ENCODE measurements around the gene TRABD2B.

The TRABD2B gene

GRCh38 chr1:47786316-47786715, 210.9 kb downstream of the TRABD2B start:
- intact Hi-C loops (cut with DNase I): no loop called here
- peak in 1 of 10 donors; percentile 72 for DNase-seq

- DNase-seq: peak in 2 of 10 donors; percentile 22 to 53
- intact Hi-C loops (cut with DNase I): no loop called here
Measured at GRCh38 chr1:47785561-47786271, 211.5 kb downstream of the TRABD2B start.

DNA sequence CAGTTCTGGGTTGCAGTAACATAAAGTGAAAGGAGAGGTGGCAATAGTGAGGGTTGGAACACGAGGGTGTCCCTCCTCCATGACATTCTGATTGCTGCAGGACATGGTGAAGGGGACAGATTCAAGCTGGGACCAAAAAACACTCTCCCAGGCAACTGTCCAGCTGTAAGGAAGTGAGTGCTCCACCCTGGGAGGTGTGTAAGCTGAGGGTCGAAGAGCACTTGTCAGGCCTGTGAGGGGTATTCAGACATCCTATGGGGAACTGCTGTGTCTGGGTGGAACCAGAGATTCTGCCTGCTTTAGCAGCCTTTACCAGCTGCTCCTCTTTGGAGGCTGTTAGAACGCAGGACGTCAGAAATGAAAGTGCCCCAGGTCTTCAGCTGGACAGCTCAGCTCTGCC, 212.1 kb downstream of the TRABD2B start:
- intact Hi-C loops (cut with DNase I): no loop called here
- no peak for DNase-seq

DNA sequence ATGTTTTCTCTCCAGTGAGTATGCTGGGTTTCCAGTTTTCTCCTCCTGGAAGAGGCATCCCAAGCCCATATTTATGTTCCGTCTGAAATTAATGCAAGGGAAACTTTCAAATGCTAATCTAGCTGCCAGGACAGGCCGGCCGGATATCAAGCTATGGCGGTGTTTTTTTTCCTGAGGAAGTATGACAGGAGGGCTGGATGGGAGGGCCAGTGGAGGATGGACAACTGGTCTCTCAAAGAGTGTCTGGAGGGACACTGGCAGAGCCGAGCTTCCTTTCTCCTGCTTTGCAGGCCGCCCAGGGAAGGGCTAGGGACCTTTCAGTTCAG, 212.7 kb downstream of the TRABD2B start:
- peak in 1 of 10 donors; percentile 42 for DNase-seq
- intact Hi-C loops (cut with DNase I): no loop called here

GRCh38 chr1:47783638-47784496, 213.3 kb downstream of the TRABD2B start:
- intact Hi-C loops (cut with DNase I): no loop called here
- DNase-seq: peak in 1 of 10 donors; percentile 57

DNA sequence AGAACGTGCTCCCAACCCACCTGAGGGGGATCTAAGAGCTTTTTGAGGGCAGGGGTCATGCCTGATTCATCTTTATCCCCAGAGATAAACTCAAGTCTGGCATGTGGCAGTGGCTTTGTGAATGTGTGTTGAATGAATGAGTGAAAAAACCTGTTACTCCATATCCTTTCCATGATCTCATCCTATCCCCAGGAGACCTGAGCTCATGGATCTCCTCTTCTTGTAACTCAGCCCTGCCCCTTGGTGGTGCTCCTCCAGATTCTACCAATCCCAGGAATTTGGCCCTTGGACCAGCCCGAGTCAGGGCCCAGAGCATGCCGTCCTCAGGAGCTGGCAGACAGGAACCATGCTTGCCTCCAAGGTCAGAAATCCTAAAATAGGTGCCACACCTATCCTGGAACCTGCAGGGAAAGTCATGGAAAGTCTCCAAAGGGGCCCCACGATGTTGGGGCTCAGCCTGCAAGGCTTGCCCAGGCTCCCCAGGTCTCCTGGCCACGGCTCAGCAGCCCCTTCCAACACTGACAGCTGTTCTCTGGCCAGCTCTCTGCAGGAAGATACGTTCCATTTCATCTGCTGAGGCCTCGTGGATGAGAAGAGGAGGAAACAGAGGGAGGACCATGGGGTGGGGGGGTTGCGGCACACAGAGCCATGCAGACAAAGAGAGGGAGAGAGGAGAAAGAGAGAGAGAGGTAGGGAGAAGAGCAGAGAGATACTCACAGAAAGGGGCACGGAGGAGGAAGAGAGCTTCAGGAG, 214.6 kb downstream of the TRABD2B start:
- peak in 1 of 10 donors; percentile 47 for DNase-seq
- intact Hi-C loops (cut with DNase I): no loop called here

GRCh38 chr1:47781171-47781959, 215.8 kb downstream of the TRABD2B start:
- intact Hi-C loops (cut with DNase I): no loop called here
- DNase-seq: peak in 2 of 10 donors; percentile 13 to 85

DNA sequence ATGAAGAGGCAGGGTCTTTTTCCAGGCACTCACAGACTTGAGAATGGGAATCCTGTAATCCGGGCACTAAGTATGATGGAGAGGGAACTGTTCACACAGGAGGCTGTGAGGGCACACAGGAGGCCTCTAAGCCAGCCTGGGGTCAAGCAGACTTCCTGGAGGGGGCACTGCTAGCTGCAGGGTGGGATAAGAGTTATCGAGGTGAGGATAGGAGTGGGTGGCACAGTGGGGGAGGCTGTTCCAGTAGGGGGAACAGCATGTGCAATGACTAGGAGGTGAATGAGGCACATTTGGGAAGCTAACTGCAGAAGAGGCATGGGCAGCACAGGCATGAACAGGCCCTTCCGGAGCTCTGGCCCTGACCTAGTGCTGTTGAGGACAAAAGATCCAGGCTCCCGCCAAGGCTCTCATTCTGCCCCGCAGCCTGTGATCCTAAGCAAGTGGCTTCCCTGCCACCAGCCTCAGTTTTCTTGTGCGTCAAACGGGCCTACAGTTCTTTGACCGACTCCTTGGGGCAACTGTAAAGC, 216.7 kb downstream of the TRABD2B start:
- no peak for DNase-seq
- intact Hi-C loops (cut with DNase I): no loop called here

DNA sequence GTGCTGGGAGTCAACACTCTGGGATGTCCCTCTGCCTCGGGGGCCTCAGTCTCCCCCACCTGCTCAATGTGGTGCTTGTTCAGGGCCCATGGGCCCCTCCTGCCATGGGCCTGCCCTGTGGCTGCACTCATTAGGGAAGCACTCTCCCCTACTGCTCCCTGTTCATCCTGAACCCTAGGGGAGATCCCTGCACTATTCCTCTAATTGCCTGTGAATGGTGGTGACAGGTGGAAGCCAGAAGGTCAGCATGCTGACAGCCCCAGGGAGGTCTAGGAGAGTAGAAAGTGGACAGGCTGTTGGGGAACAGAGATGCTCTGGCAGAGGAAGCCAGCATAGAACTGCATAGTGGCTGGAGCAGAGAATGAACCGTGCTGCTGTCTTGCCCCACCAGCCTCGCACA, 217.6 kb downstream of the TRABD2B start:
- intact Hi-C loops (cut with DNase I): no loop called here

GRCh38 chr1:47778280-47778679, 218.9 kb downstream of the TRABD2B start:
- DNase-seq: no peak
- intact Hi-C loops (cut with DNase I): no loop called here

More for the DNA sequence above, 217.6 kb downstream of the TRABD2B start:
- no peak for DNase-seq

DNA sequence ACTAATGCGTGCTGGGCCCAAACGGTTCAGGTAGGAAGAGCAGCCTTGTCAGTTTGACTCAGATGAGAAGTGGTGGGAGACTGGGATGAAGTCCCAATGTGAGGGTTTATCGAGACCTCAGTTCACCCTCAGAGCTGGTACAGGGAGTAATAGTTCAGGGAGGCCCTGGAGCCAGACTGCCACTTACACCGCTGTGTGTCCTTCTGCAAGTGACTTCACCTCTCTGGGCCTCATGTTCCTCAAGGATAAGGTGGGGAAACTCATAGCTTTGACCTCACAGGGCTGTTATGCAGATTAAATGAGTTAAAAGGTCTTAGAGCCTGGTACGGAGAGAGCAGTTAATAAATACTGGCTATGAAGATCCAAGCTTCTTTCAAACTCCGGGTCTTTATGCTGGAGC, 219.9 kb downstream of the TRABD2B start:
- DNase-seq: peak in 1 of 10 donors; percentile 0
- intact Hi-C loops (cut with DNase I): no loop called here

- DNase-seq: peak in 8 of 10 donors; percentile 31 to 92 (median 56)
- intact Hi-C loops (cut with DNase I): no loop called here
Measured at GRCh38 chr1:47776667-47777131, 220.5 kb downstream of the TRABD2B start.

GRCh38 chr1:47774986-47775834, 222.0 kb downstream of the TRABD2B start:
- DNase-seq: peak in 3 of 10 donors; percentile 64 to 85 (median 71)
- intact Hi-C loops (cut with DNase I): no loop called here

- intact Hi-C loops (cut with DNase I): no loop called here
- peak in 3 of 10 donors; percentile 31 to 68 (median 58) for DNase-seq
Measured at GRCh38 chr1:47772960-47773682, 224.1 kb downstream of the TRABD2B start.

GRCh38 chr1:47772281-47772680, 224.9 kb downstream of the TRABD2B start:
- intact Hi-C loops (cut with DNase I): no loop called here
- DNase-seq: peak in 3 of 10 donors; percentile 46 to 77 (median 56)

GRCh38 chr1:47771751-47772150, 225.4 kb downstream of the TRABD2B start:
- intact Hi-C loops (cut with DNase I): no loop called here
- DNase-seq: peak in 2 of 10 donors; percentile 51 to 75

DNA sequence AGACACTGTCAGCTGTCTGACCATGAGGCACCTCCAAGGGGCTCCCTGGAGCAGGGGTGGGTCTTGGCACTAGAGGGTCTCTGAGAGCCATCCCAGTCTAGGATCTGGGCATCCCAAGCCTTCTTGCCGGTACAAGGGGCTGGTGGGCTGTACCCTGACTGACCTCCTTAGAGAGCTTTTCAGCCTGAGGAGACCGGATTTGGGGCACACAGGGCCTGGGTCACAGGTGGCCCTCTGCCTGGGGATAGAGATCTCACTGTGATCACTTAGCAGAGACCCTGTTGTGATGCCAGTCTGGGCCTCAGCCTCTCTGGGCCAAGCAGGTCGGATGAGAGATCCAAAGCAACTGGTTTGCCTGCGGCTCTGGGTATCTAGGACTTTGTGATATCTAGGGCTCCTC, 227.2 kb downstream of the TRABD2B start:
- intact Hi-C loops (cut with DNase I): no loop called here

GRCh38 chr1:47769295-47769694, 227.9 kb downstream of the TRABD2B start:
- intact Hi-C loops (cut with DNase I): no loop called here
- DNase-seq: peak in 2 of 10 donors; percentile 19 to 39

More for the DNA sequence above, 227.2 kb downstream of the TRABD2B start:
- peak in 2 of 10 donors; percentile 16 to 42 for DNase-seq

All from posterior cingulate gyrus (tissue), 11 donors.